ENCODE data around the gene CCL22. TPM values are rescaled to one million over a fixed set of nuclear protein-coding genes. Genes with fewer than 3 reads are reported as not detected.

The CCL22 gene
- total and polyA plus RNA-seq, 12 donors: 0.03 to 3.0 (median 0.25) TPM; not detected in 3

GRCh38 chr16:57319646-57320045 lies 38.9 kb upstream of the CCL22 start:
- no peak overlapping the region for H3K27ac ChIP-seq
- H3K36me3 ChIP-seq (replicated peaks in 1 of 2): no peaks in the 10 kb centered on the region
- 53 to 59% (median 56%) methylated on average over 2 of the region's 2 CpGs for WGBS, 4 donors
- intact Hi-C loops (cut with DNase I): no loop called here
- no peak for DNase-seq
- H3K27me3 ChIP-seq: no peaks in the 10 kb centered on the region
- no peak overlapping the region for H3K4me3 ChIP-seq
- no peaks in the 10 kb centered on the region for H3K9me3 ChIP-seq (replicated peaks in 1 of 3)
- no peak for TF ChIP-seq CTCF (IDR thresholded peaks at IDR 0.05)
- H3K4me1 ChIP-seq (replicated peaks in 1 of 2): peaks cover 0 to under 1% of the 10 kb centered on the region in 2 donors

DNA sequence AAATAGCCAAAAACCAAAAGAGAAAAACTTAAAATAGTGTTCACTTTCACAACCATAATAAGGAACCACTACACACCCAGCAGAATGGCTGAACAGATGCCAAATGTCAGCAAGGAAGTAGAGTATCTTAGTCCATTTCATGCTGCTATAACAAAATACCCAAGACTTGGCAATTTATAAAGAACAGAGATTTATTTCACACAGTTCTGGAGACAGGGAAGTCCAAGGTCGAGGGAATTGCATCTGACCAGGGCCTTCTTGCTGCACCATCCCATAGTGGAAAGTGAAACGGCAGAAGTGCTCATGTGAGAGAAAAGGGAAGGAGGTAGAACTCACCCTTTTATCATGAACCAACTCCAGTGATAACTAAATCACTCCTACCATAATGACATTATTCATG lies 33.8 kb upstream of the CCL22 start:
- H3K9me3 ChIP-seq (replicated peaks in 1 of 3): no peaks in the 10 kb centered on the region
- H3K36me3 ChIP-seq (replicated peaks in 1 of 2): no peaks in the 10 kb centered on the region
- no peak overlapping the region for H3K27ac ChIP-seq
- TF ChIP-seq CTCF (IDR thresholded peaks at IDR 0.05) (no peak), POLR2A (IDR thresholded peaks at IDR 0.05) (no peak)
- peak in 1 of 7 donors; percentile 34 for DNase-seq
- WGBS, 4 donors: 35 to 51% (median 43%) methylated on average over 2 of the region's 2 CpGs
- no peaks in the 10 kb centered on the region for H3K27me3 ChIP-seq
- no peaks in the 10 kb centered on the region for H3K4me1 ChIP-seq (replicated peaks in 1 of 2)
- no peak overlapping the region for H3K4me3 ChIP-seq
- intact Hi-C loops (cut with DNase I): no loop called here

DNA sequence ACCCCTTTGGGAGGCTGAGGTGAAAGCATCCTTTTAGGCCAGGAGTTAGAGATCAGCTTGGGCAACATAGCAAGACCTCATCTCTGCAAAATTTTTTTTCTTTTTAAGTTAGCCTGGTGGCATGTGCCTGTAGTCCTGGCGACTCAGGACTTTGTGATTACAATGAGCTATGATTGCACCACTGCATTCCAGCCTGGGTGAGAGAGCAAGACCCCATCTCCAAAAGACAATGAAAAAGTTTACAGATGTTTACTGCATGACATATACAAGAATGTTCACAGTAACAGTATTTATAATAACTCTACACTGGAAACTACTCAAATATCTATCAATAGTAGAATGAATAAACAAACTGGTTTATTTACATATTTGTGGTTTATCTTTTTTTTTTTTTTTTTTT lies 33.1 kb upstream of the CCL22 start:
- Histone ChIP-seq H3K4me3 (no peak overlapping the region), H3K27me3 (no peaks in the 10 kb centered on the region), H3K4me1 (replicated peaks in 1 of 2) (no peaks in the 10 kb centered on the region), H3K27ac (no peak overlapping the region), H3K9me3 (replicated peaks in 1 of 3) (no peaks in the 10 kb centered on the region), H3K36me3 (replicated peaks in 1 of 2) (no peaks in the 10 kb centered on the region)
- intact Hi-C loops (cut with DNase I): no loop called here
- TF ChIP-seq CTCF (IDR thresholded peaks at IDR 0.05): no peak
- TF ChIP-seq POLR2A (IDR thresholded peaks at IDR 0.05): no peak
- DNase-seq: no peak
- 64 to 82% (median 78%) methylated on average over 1 of the region's 1 CpG for WGBS, 4 donors

GRCh38 chr16:57329718-57330327 lies 28.8 kb upstream of the CCL22 start:
- no peaks in the 10 kb centered on the region for H3K9me3 ChIP-seq (replicated peaks in 1 of 3)
- no peaks in the 10 kb centered on the region for H3K36me3 ChIP-seq (replicated peaks in 1 of 2)
- no peak overlapping the region for H3K4me3 ChIP-seq
- DNase-seq: no peak
- intact Hi-C loops (cut with DNase I): no loop called here
- no peaks in the 10 kb centered on the region for H3K27me3 ChIP-seq
- H3K27ac ChIP-seq: no peak overlapping the region
- TF ChIP-seq CTCF (IDR thresholded peaks at IDR 0.05) (no peak), POLR2A (IDR thresholded peaks at IDR 0.05) (no peak)
- 56 to 67% (median 59%) methylated on average over 8 of the region's 8 CpGs for WGBS, 4 donors
- no peaks in the 10 kb centered on the region for H3K4me1 ChIP-seq (replicated peaks in 1 of 2)

Measured in adrenal gland (tissue), 12 donors.